Measurements from ENCODE around the gene ZDHHC14. TPM values are rescaled to one million over a fixed set of nuclear protein-coding genes. Genes with fewer than 3 reads are reported as not detected.

The ZDHHC14 gene
- total and polyA plus RNA-seq, 2 experiments from 2014 or later, result 3.0 to 7.4 TPM

GRCh38 chr6:157498817-157499216 is 117.8 kb downstream of the ZDHHC14 start:
- Histone ChIP-seq H3K4me3 (no peak overlapping the region), H3K79me2 (replicated peaks; ENCODE audit: insufficient read depth) (no peaks in the 10 kb centered on the region), H3K9me2 (ENCODE audit: insufficient read depth) (peaks cover 8% of the 10 kb centered on the region; the same call in 1 of the 2 replicates), H3K27me3 (ENCODE audit: insufficient read depth) (no peaks in the 10 kb centered on the region), H3K36me3 (ENCODE audit: insufficient read depth) (no peaks in the 10 kb centered on the region), H3K4me2 (no peak overlapping the region), H3K4me1 (ENCODE audit: insufficient read depth) (no peaks in the 10 kb centered on the region), H4K20me1 (replicated peaks; ENCODE audit: insufficient read depth) (no peaks in the 10 kb centered on the region), H3F3A (replicated peaks; ENCODE audit: low read depth) (no peaks in the 10 kb centered on the region), H2AFZ (no peak overlapping the region), H3K27ac (ENCODE audit: low read depth) (no peak overlapping the region)
- peaks cover 9% of the 10 kb centered on the region; the same call in 2 of the 3 replicates for H3K36me3 Mint-ChIP-seq (ENCODE audit: low read depth)
- no peak overlapping the region for H3K4me3 Mint-ChIP-seq
- H3K9me3 Mint-ChIP-seq, result peaks cover 9% of the 10 kb centered on the region; the same call in 2 of the 3 replicates
- TF ChIP-seq CTCF (conservative IDR thresholded peaks at IDR 0.05; ENCODE audit: low read depth in 2 of 2) (no peak), CREB1 (CRISPR knock-in tag; IDR thresholded peaks at IDR 0.05; ENCODE audit: low read depth) (no peak)
- DNase-seq (ENCODE audit: low spot score), result no peak
- no peak overlapping the region for H3K27ac Mint-ChIP-seq
- peaks cover 4% of the 10 kb centered on the region for H3K4me1 Mint-ChIP-seq
- peaks cover 3% of the 10 kb centered on the region for H3K27me3 Mint-ChIP-seq (ENCODE audit: insufficient read depth, low read depth, poor library complexity)
- no peak for ATAC-seq

- Histone ChIP-seq H3K36me3 (ENCODE audit: insufficient read depth) (0 out of 2 replicates have a peak, but pooled peaks cover 1% of the 10 kb centered on the region), H3K4me2 (no peak overlapping the region), H3K27ac (ENCODE audit: low read depth) (no peak overlapping the region), H2AFZ (no peak overlapping the region), H3K27me3 (ENCODE audit: insufficient read depth) (no peaks in the 10 kb centered on the region), H3K79me2 (replicated peaks; ENCODE audit: insufficient read depth) (no peaks in the 10 kb centered on the region), H3K4me3 (no peak overlapping the region), H3K9me2 (ENCODE audit: insufficient read depth) (peaks cover 8% of the 10 kb centered on the region; the same call in 1 of the 2 replicates), H3F3A (replicated peaks; ENCODE audit: low read depth) (no peaks in the 10 kb centered on the region), H3K4me1 (ENCODE audit: insufficient read depth) (no peaks in the 10 kb centered on the region), H4K20me1 (replicated peaks; ENCODE audit: insufficient read depth) (no peaks in the 10 kb centered on the region)
- ATAC-seq (no peak), DNase-seq (ENCODE audit: low spot score) (no peak)
- no peaks in the 10 kb centered on the region for H3K4me1 Mint-ChIP-seq
- H3K27me3 Mint-ChIP-seq (ENCODE audit: insufficient read depth, low read depth, poor library complexity), result peaks cover 3% of the 10 kb centered on the region
- no peak overlapping the region for H3K4me3 Mint-ChIP-seq
- H3K27ac Mint-ChIP-seq, result no peak overlapping the region
- TF ChIP-seq CTCF (conservative IDR thresholded peaks at IDR 0.05; ENCODE audit: low read depth in 2 of 2) (no peak), EZH2 (IDR thresholded peaks at IDR 0.05; ENCODE audit: low read depth, unreplicated experiment) (no peak), EZH2phosphoT487 (IDR thresholded peaks at IDR 0.05; ENCODE audit: unreplicated experiment) (no peak), ZNF462 (CRISPR knock-in tag; IDR thresholded peaks at IDR 0.05) (no peak), ZNF331 (CRISPR knock-in tag; IDR thresholded peaks at IDR 0.05; ENCODE audit: low read depth) (no peak), ZNF114 (CRISPR knock-in tag; IDR thresholded peaks at IDR 0.05) (no peak), STAT1 (IDR thresholded peaks at IDR 0.05; ENCODE audit: unreplicated experiment) (no peak)
- peaks cover 16% of the 10 kb centered on the region for H3K9me3 Mint-ChIP-seq
- H3K36me3 Mint-ChIP-seq (ENCODE audit: low read depth), result peaks cover 13% of the 10 kb centered on the region; the same call in 2 of the 3 replicates
Observed at GRCh38 chr6:157500022-157500421, 119.0 kb downstream of the ZDHHC14 start.
